GM23248 (cell line): ENCODE results near the gene UNC50. TPM values are rescaled to one million over a fixed set of nuclear protein-coding genes. Genes with fewer than 3 reads are reported as not detected.

ENCODE experiments used
- DNase-seq: peaks from one replicate; pipeline ENCODE4 v3.0.0-alpha.2; 2015
- H2AFZ ChIP-seq: fragments of 200-600 bp; sonication (generic); 2 replicates; pipeline ENCODE4 v1.6.1; 2016; ENCODE audit warnings: antibody characterized with exemption
- H3F3A ChIP-seq: fragments of 200-600 bp; sonication (generic); 2 replicates; pipeline ENCODE4 v1.6.1; 2016; ENCODE audit warnings: mild to moderate bottlenecking, antibody characterized with exemption, mixed run types; ENCODE audit not compliant: insufficient read depth
- H3K27ac ChIP-seq: fragments of 200-600 bp; sonication (generic); 2 replicates; pipeline ENCODE4 v1.5.1; 2016; ENCODE audit warnings: mild to moderate bottlenecking
- H3K27me3 ChIP-seq: fragments of 200-600 bp; sonication (generic); replicated peaks from 2 replicates; pipeline ENCODE4 v1.6.1; 2016; ENCODE audit warnings: mild to moderate bottlenecking; ENCODE audit not compliant: insufficient read depth
- H3K36me3 ChIP-seq: fragments of 200-600 bp; sonication (generic); 2 replicates; pipeline ENCODE4 v1.6.1; 2016; ENCODE audit warnings: low read depth, mild to moderate bottlenecking
- H3K4me1 ChIP-seq: fragments of 200-600 bp; sonication (generic); 2 replicates; pipeline ENCODE4 v1.6.1; 2016; ENCODE audit warnings: mild to moderate bottlenecking; ENCODE audit not compliant: insufficient read depth
- H3K4me2 ChIP-seq: fragments of 200-600 bp; sonication (generic); one replicate; pipeline ENCODE4 v1.6.1; 2016; ENCODE audit warnings: mild to moderate bottlenecking; ENCODE audit not compliant: unreplicated experiment
- H3K4me3 ChIP-seq: fragments of 200-600 bp; sonication (generic); 2 replicates; pipeline ENCODE4 v1.5.1; 2016; ENCODE audit warnings: mild to moderate bottlenecking
- H3K79me2 ChIP-seq: fragments of 200-600 bp; sonication (generic); 2 replicates; pipeline ENCODE4 v1.6.1; 2016; ENCODE audit warnings: mild to moderate bottlenecking; ENCODE audit not compliant: insufficient read depth
- H3K9ac ChIP-seq: fragments of 200-600 bp; sonication (generic); 2 replicates; pipeline ENCODE4 v1.6.1; 2016; ENCODE audit warnings: mild to moderate bottlenecking
- H3K9me2 ChIP-seq: fragments of 200-600 bp; sonication (generic); 2 replicates; pipeline ENCODE4 v1.6.1; 2016; ENCODE audit warnings: mixed run types, mild to moderate bottlenecking, moderate library complexity; ENCODE audit not compliant: insufficient read depth
- H3K9me3 ChIP-seq: fragments of 200-600 bp; sonication (generic); one replicate; pipeline ENCODE4 v1.6.1; 2017; ENCODE audit warnings: low read depth
- H4K20me1 ChIP-seq: fragments of 200-600 bp; sonication (generic); 2 replicates; pipeline ENCODE4 v1.6.0; 2016; ENCODE audit not compliant: insufficient read depth
- EZH2 ChIP-seq: fragments of 200-600 bp; sonication (generic); IDR thresholded peaks from 2 replicates; pipeline ENCODE4 v1.6.1; 2018; ENCODE audit warnings: antibody characterized with exemption, mild to moderate bottlenecking; ENCODE audit not compliant: insufficient read depth, poor library complexity, severe bottlenecking
- EZH2phosphoT487 ChIP-seq: fragments of 200-600 bp; sonication (generic); IDR thresholded peaks from 2 replicates; pipeline ENCODE4 v1.6.1; 2018; ENCODE audit warnings: antibody characterized with exemption, moderate library complexity, mild to moderate bottlenecking, low read depth; ENCODE audit not compliant: insufficient read depth
- WGBS, 2 experiments: methylation state at CpG; one replicate each; pipeline ENCODE4 v1.1.6; 2015 to 2017; ENCODE audit warnings: low lambda C conversion rate in 2 of 2, low coverage in 1 of 2; ENCODE audit errors: missing lambda C conversion rate in 2 of 2; 5-methylcytosine and 5-hydroxymethylcytosine counted together
- in situ Hi-C: fragments of 300-500 bp; cut with MboI; formaldehyde crosslinking; loops from 2 replicates; pipeline ENCODE4 v1.15.0; 2020
- polyA plus RNA-seq: library from polyadenylated mRNA; unstranded; fragments of >200 nt; fragmentation: Nextera tagmentation; extraction: Ambion mirVana; gene quantifications from 2 replicates; pipeline ENCODE4 v1.2.1, GENCODE V29; 2016
- total RNA-seq: library from RNA; depleted of rRNA; stranded (reverse); fragments of >200 nt; shearing (Covaris generic); gene quantifications from 2 replicates; pipeline ENCODE4 v1.2.3, GENCODE V29; 2014

The UNC50 gene
- total and polyA plus RNA-seq, 2 experiments from 2014 or later, result 71.8 to 88.6 TPM

DNA sequence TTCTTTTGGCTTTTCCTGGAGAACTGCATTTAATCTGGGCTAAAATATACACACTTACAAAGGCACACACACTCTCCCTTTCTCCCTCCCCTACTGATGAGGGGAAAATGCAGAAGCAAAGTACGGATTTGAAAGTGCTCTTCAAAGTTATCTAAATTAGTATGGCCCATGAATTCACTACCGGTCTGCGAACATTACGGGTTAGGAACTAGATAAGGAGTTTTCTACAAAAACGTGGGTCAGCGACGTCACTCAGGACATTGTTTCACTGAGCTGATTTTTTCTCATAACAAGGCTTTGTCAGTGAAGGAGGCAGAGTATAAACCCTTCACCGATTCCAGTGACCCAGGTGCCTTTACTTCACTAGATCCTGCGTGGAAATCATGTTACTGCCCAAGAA, 47.4 kb upstream of the UNC50 start:
- peaks cover 12% of the 10 kb centered on the region for H3F3A ChIP-seq
- no peak for TF ChIP-seq EZH2
- TF ChIP-seq EZH2phosphoT487, result no peak
- H3K9me2 ChIP-seq, result no peaks in the 10 kb centered on the region
- H3K4me3 ChIP-seq, result no peak overlapping the region
- no peak overlapping the region for H3K9ac ChIP-seq
- no peaks in the 10 kb centered on the region for H4K20me1 ChIP-seq
- no peaks in the 10 kb centered on the region; the same call in 1 of the 2 replicates for H3K36me3 ChIP-seq
- WGBS, 2 experiments, result 91 to 92% methylated on average over 9 of the region's 9 CpGs
- DNase-seq, result no peak
- no peaks in the 10 kb centered on the region for H3K27me3 ChIP-seq
- H3K79me2 ChIP-seq, result no peaks in the 10 kb centered on the region
- no peak overlapping the region for H3K27ac ChIP-seq
- in situ Hi-C loops, result no loop called here
- H3K4me1 ChIP-seq, result peaks cover 10% of the 10 kb centered on the region
- no peak overlapping the region for H2AFZ ChIP-seq
- H3K4me2 ChIP-seq, result no peak overlapping the region
- H3K9me3 ChIP-seq, result no peaks in the 10 kb centered on the region

GRCh38 chr2:98561902-98562695, 46.3 kb upstream of the UNC50 start:
- no peak for TF ChIP-seq EZH2
- TF ChIP-seq EZH2phosphoT487, result no peak
- Histone ChIP-seq H3K27ac (no peak overlapping the region), H4K20me1 (no peaks in the 10 kb centered on the region), H3F3A (peaks cover 12% of the 10 kb centered on the region), H3K4me1 (peaks cover 10% of the 10 kb centered on the region), H3K4me3 (no peak overlapping the region), H3K9me3 (no peaks in the 10 kb centered on the region), H3K36me3 (no peaks in the 10 kb centered on the region; the same call in 1 of the 2 replicates), H3K79me2 (no peaks in the 10 kb centered on the region), H3K9me2 (no peaks in the 10 kb centered on the region), H3K4me2 (no peak overlapping the region), H3K9ac (no peak overlapping the region), H2AFZ (no peak overlapping the region), H3K27me3 (no peaks in the 10 kb centered on the region)
- in situ Hi-C loops, result no loop called here
- DNase-seq, result no peak
- WGBS, 2 experiments, result 96% methylated on average over 13 of the region's 13 CpGs

DNA sequence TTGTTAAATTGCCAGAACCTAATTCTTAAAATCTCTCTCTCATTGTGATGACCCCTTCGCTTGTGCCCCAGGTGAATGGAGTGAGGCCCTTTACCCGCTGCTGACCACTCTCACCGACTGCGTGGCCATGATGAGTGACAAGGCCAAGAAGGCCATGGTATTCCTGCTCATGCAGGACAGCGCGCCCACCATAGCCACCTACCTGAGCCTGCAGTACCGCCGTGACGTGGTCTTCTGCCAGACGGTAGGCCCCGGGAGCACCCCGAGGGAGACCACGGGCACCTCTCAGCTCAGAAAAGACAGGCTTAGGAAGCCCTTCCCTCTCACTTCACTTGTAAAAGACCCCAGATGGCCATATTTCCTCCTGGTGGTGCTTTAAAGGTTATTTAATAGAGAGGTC, 45.0 kb upstream of the UNC50 start:
- TF ChIP-seq EZH2phosphoT487 (no peak), EZH2 (no peak)
- WGBS, 2 experiments, result 90 to 97% methylated on average over 11 to 13 of the region's 13 CpGs
- in situ Hi-C loops, result no loop called here
- Histone ChIP-seq H3K9me3 (no peaks in the 10 kb centered on the region), H3F3A (peaks cover 12% of the 10 kb centered on the region), H3K4me3 (no peak overlapping the region), H3K9me2 (no peaks in the 10 kb centered on the region), H3K9ac (no peak overlapping the region), H4K20me1 (no peaks in the 10 kb centered on the region), H3K4me2 (no peak overlapping the region), H3K36me3 (no peaks in the 10 kb centered on the region; the same call in 1 of the 2 replicates), H3K27ac (no peak overlapping the region), H3K4me1 (peaks cover 15% of the 10 kb centered on the region), H3K79me2 (no peaks in the 10 kb centered on the region), H2AFZ (no peak overlapping the region), H3K27me3 (no peaks in the 10 kb centered on the region)
- DNase-seq, result no peak

GRCh38 chr2:98564541-98565132, 43.8 kb upstream of the UNC50 start:
- H3K9me2 ChIP-seq, result no peaks in the 10 kb centered on the region
- no peaks in the 10 kb centered on the region for H3K27me3 ChIP-seq
- no peak overlapping the region for H3K4me2 ChIP-seq
- H3K9ac ChIP-seq, result no peak overlapping the region
- H3K79me2 ChIP-seq, result no peaks in the 10 kb centered on the region
- H4K20me1 ChIP-seq, result no peaks in the 10 kb centered on the region
- in situ Hi-C loops, result no loop called here
- H2AFZ ChIP-seq, result no peak overlapping the region
- no peaks in the 10 kb centered on the region; the same call in 1 of the 2 replicates for H3K36me3 ChIP-seq
- H3K4me3 ChIP-seq, result no peak overlapping the region
- peaks cover 5% of the 10 kb centered on the region for H3F3A ChIP-seq
- DNase-seq, result no peak
- H3K27ac ChIP-seq, result no peak overlapping the region
- WGBS, 2 experiments, result 93 to 96% methylated on average over 16 to 17 of the region's 17 CpGs
- H3K4me1 ChIP-seq, result peaks cover 15% of the 10 kb centered on the region
- H3K9me3 ChIP-seq, result no peaks in the 10 kb centered on the region
- TF ChIP-seq EZH2phosphoT487, result no peak
- TF ChIP-seq EZH2, result no peak
